T-helper 22 cell (primary cell): Measurements from ENCODE around the gene PSENEN.

Experiments
- DNase-seq: peaks from one replicate; pipeline ENCODE4 v3.0.0-alpha.2; 2020; ENCODE audit warnings: low read depth

PSENEN gene

GRCh38 chr19:35774274-35775045 is 29.0 kb downstream of the PSENEN start:
- no peak for DNase-seq

- DNase-seq: no peak
Observed at GRCh38 chr19:35775046-35775297, 29.5 kb downstream of the PSENEN start.

- DNase-seq: peak; percentile 96
Observed at GRCh38 chr19:35775298-35776101, 30.0 kb downstream of the PSENEN start, which contains the start of gene ARHGAP33. ARHGAP33 (plus strand) TSS chr19:35775564; CDS start chr19:35775659, 95 bp downstream.

GRCh38 chr19:35776102-35776788 is 30.8 kb downstream of the PSENEN start:
- no peak for DNase-seq

GRCh38 chr19:35777086-35777841 is 31.8 kb downstream of the PSENEN start:
- no peak for DNase-seq

GRCh38 chr19:35777961-35778360 is 32.5 kb downstream of the PSENEN start:
- no peak for DNase-seq

- no peak for DNase-seq
Observed at GRCh38 chr19:35779033-35779432, 33.6 kb downstream of the PSENEN start.

GRCh38 chr19:35780058-35780457 is 34.6 kb downstream of the PSENEN start:
- DNase-seq: no peak

GRCh38 chr19:35780717-35781116 is 35.3 kb downstream of the PSENEN start:
- DNase-seq: no peak

- no peak for DNase-seq
Observed at GRCh38 chr19:35781650-35782049, 36.2 kb downstream of the PSENEN start.

GRCh38 chr19:35782589-35782988 is 37.1 kb downstream of the PSENEN start:
- no peak for DNase-seq

- DNase-seq: no peak
Observed at GRCh38 chr19:35783469-35784434, 38.3 kb downstream of the PSENEN start.

- no peak for DNase-seq
Observed at GRCh38 chr19:35784503-35785338, 39.3 kb downstream of the PSENEN start.

GRCh38 chr19:35785339-35785627 is 39.8 kb downstream of the PSENEN start:
- no peak for DNase-seq

- no peak for DNase-seq
Observed at GRCh38 chr19:35786299-35787160, 41.1 kb downstream of the PSENEN start.

GRCh38 chr19:35787227-35787799 is 41.9 kb downstream of the PSENEN start:
- no peak for DNase-seq

- no peak for DNase-seq
Observed at GRCh38 chr19:35788205-35788960, 42.9 kb downstream of the PSENEN start.
